Neural progenitor cell (in vitro differentiated cells): Measurements from ENCODE around the gene MYL10. TPM values are rescaled to one million over a fixed set of nuclear protein-coding genes. Genes with fewer than 3 reads are reported as not detected.

Experiments
- DNase-seq: peaks from one replicate; pipeline ENCODE4 v3.0.0-alpha.2; 2016; ENCODE audit warnings: low spot score
- H2AFZ ChIP-seq: fragments of 200-600 bp; sonication (generic); replicated peaks from 2 replicates; pipeline ENCODE4 v1.6.1; 2016; ENCODE audit warnings: antibody characterized with exemption
- H3F3A ChIP-seq: fragments of 200-600 bp; sonication (generic); 2 replicates; pipeline ENCODE4 v1.6.1; 2016; ENCODE audit warnings: antibody characterized with exemption, low read depth
- H3K27ac ChIP-seq: fragments of 200-600 bp; sonication (generic); 2 replicates; pipeline ENCODE4 v1.5.1; 2016; ENCODE audit warnings: mild to moderate bottlenecking
- H3K27me3 ChIP-seq: fragments of 200-600 bp; sonication (generic); 2 replicates; pipeline ENCODE4 v1.6.1; 2016; ENCODE audit warnings: mild to moderate bottlenecking, moderate library complexity
- H3K36me3 ChIP-seq: fragments of 200-600 bp; sonication (generic); 2 replicates; pipeline ENCODE4 v1.5.1; 2016
- H3K4me1 ChIP-seq: fragments of 200-600 bp; sonication (generic); 2 replicates; pipeline ENCODE4 v1.6.1; 2016; ENCODE audit warnings: mixed run types
- H3K4me2 ChIP-seq: fragments of 200-600 bp; sonication (generic); 2 replicates; pipeline ENCODE4 v1.6.1; 2016
- H3K4me3 ChIP-seq: fragments of 200-600 bp; sonication (generic); 2 replicates; pipeline ENCODE4 v1.5.1; 2016
- H3K79me2 ChIP-seq: fragments of 200-600 bp; sonication (generic); 2 replicates; pipeline ENCODE4 v1.6.1; 2016; ENCODE audit warnings: low read depth
- H3K9ac ChIP-seq: fragments of 200-600 bp; sonication (generic); 2 replicates; pipeline ENCODE4 v1.6.1; 2016
- H3K9me3 ChIP-seq: fragments of 200-600 bp; sonication (generic); 2 replicates; pipeline ENCODE4 v1.5.1; 2016; ENCODE audit warnings: low read depth
- H4K20me1 ChIP-seq: fragments of 200-600 bp; sonication (generic); 2 replicates; pipeline ENCODE4 v1.6.1; 2016; ENCODE audit warnings: low read depth
- H3K27ac Mint-ChIP-seq: 3 replicates; pipeline ENCODE4 v1.8.0; 2021; ENCODE audit warnings: mixed read lengths
- H3K27me3 Mint-ChIP-seq: 2 replicates; pipeline ENCODE4 v1.8.0; 2022; ENCODE audit warnings: low read depth, mild to moderate bottlenecking, inconsistent platforms, moderate library complexity, mixed read lengths; ENCODE audit not compliant: insufficient read depth
- H3K36me3 Mint-ChIP-seq: 3 replicates; pipeline ENCODE4 v1.8.0; 2021; ENCODE audit warnings: mixed read lengths
- H3K4me1 Mint-ChIP-seq: 3 replicates; pipeline ENCODE4 v1.8.0; 2021; ENCODE audit warnings: mixed read lengths
- H3K4me3 Mint-ChIP-seq: 3 replicates; pipeline ENCODE4 v1.8.0; 2021; ENCODE audit warnings: mild to moderate bottlenecking, moderate library complexity, mixed read lengths
- H3K9me3 Mint-ChIP-seq: 3 replicates; pipeline ENCODE4 v1.8.0; 2020; ENCODE audit warnings: mixed read lengths
- EZH2 ChIP-seq: fragments of 200-600 bp; sonication (generic); IDR thresholded peaks from 2 replicates; pipeline ENCODE4 v1.6.1; 2017; ENCODE audit warnings: antibody characterized with exemption, mild to moderate bottlenecking, moderate library complexity
- EZH2phosphoT487 ChIP-seq: fragments of 200-600 bp; sonication (generic); IDR thresholded peaks from 2 replicates; pipeline ENCODE4 v1.6.1; 2017; ENCODE audit warnings: antibody characterized with exemption
- total RNA-seq: library from RNA; depleted of rRNA; stranded (reverse); fragments of >200 nt; gene quantifications from 2 replicates; pipeline ENCODE4 v1.2.3, GENCODE V29; 2015; ENCODE audit warnings: low replicate concordance
- TF ChIP-seq, protein P1 (sequence below): fragments of 200-600 bp; sonication (generic); IDR thresholded peaks from 2 replicates; pipeline ENCODE4 v1.5.1; 2017; ENCODE audit warnings: antibody characterized with exemption, mild to moderate bottlenecking

Gene MYL10
- total RNA-seq, 1 donor from 2014 or later: not detected

DNA sequence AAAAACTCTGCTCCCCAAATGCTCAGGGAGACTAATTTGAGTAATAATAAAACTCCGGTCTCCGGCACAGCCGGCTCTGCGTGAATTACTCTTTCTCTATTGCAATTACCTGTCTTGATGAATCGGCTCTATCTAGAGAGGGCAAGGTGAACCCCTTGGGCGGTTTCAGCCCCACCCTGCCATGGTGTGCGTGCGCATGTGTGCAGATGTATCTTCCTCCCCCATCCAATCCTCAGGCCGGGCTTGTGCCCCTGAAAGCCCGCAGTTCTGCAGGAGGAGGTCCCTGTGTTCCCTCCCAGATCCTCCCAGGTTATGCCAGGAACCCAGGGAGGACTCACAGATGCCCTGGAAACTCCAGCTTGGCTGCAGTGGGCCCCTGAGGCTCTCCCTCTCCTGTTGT lies 48.3 kb upstream of the MYL10 start:
- TF ChIP-seq EZH2: no peak
- no peak for TF ChIP-seq EZH2phosphoT487
- TF ChIP-seq, protein P1, sequence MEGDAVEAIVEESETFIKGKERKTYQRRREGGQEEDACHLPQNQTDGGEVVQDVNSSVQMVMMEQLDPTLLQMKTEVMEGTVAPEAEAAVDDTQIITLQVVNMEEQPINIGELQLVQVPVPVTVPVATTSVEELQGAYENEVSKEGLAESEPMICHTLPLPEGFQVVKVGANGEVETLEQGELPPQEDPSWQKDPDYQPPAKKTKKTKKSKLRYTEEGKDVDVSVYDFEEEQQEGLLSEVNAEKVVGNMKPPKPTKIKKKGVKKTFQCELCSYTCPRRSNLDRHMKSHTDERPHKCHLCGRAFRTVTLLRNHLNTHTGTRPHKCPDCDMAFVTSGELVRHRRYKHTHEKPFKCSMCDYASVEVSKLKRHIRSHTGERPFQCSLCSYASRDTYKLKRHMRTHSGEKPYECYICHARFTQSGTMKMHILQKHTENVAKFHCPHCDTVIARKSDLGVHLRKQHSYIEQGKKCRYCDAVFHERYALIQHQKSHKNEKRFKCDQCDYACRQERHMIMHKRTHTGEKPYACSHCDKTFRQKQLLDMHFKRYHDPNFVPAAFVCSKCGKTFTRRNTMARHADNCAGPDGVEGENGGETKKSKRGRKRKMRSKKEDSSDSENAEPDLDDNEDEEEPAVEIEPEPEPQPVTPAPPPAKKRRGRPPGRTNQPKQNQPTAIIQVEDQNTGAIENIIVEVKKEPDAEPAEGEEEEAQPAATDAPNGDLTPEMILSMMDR: no peak
- Histone ChIP-seq H3K9me3 (no peaks in the 10 kb centered on the region), H3K4me3 (no peak overlapping the region), H3K79me2 (no peaks in the 10 kb centered on the region), H2AFZ (no peak overlapping the region), H3K27me3 (no peaks in the 10 kb centered on the region), H4K20me1 (no peaks in the 10 kb centered on the region), H3F3A (peaks cover 8% of the 10 kb centered on the region), H3K9ac (no peak overlapping the region), H3K4me2 (no peak overlapping the region), H3K36me3 (no peaks in the 10 kb centered on the region), H3K4me1 (peaks cover 4% of the 10 kb centered on the region), H3K27ac (no peak overlapping the region)
- Mint-ChIP-seq H3K36me3 (no peaks in the 10 kb centered on the region), H3K4me1 (peaks cover 13% of the 10 kb centered on the region), H3K4me3 (no peak overlapping the region), H3K9me3 (peaks cover 4% of the 10 kb centered on the region), H3K27ac (no peak overlapping the region), H3K27me3 (peaks cover 11% of the 10 kb centered on the region)
- DNase-seq: no peak

DNA sequence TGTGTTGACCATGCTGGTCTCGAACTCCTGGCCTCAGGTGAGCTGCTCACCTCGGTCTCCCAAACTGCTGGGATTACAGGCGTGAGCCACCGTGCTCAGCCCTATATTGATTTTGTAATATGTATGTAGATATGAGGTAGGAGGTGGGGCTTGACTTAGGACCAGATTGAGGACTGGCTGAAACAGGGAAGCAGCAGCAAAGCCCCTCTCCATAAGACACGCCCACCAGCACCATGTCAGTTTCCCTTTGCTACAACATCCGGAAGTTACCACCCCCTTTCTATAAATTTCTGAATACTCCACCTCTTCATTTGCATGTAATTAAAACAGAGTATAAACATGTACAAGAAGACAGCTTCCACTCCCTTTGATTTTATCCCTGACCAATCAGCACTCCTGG lies 47.9 kb upstream of the MYL10 start:
- Histone ChIP-seq H3K4me3 (no peak overlapping the region), H3K36me3 (no peaks in the 10 kb centered on the region), H3K79me2 (no peaks in the 10 kb centered on the region), H3K27ac (no peak overlapping the region), H3K9ac (no peak overlapping the region), H3K27me3 (no peaks in the 10 kb centered on the region), H4K20me1 (no peaks in the 10 kb centered on the region), H2AFZ (no peak overlapping the region), H3K4me2 (no peak overlapping the region), H3K9me3 (no peaks in the 10 kb centered on the region), H3K4me1 (peaks cover 4% of the 10 kb centered on the region), H3F3A (peaks cover 8% of the 10 kb centered on the region)
- peaks cover 16% of the 10 kb centered on the region for H3K4me1 Mint-ChIP-seq
- no peak overlapping the region for H3K27ac Mint-ChIP-seq
- H3K27me3 Mint-ChIP-seq: peaks cover 11% of the 10 kb centered on the region
- H3K4me3 Mint-ChIP-seq: no peak overlapping the region
- DNase-seq: no peak
- H3K9me3 Mint-ChIP-seq: peaks cover 4% of the 10 kb centered on the region
- H3K36me3 Mint-ChIP-seq: no peaks in the 10 kb centered on the region
- no peak for TF ChIP-seq EZH2phosphoT487
- TF ChIP-seq, protein P1: no peak
- no peak for TF ChIP-seq EZH2

DNA sequence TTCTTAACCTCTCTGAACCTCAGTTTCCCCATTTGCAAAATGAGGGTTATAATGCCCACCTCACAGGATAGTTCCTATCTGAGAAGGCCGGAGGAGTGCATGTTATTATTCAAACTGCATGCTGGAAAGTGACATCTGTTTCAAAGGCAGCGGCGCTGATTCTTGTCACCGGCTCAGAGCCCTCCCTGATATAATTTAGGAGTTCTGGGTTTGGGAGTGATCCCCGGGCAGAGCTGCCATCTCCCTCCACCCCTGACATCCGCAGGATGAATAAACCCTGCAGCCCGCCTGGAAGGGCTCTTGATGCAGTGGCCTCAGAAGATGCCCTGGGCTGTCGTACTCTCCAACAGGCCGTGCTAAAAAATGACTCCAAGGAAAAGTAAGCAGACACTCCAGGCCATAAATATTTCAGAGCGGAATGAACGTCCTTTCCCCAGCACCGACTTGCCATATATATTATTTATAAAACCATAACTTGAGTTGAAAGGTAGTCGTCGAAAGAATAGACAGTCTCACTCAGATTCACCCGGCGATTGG lies 47.0 kb upstream of the MYL10 start:
- Histone ChIP-seq H3K4me1 (peaks cover 1% of the 10 kb centered on the region), H2AFZ (no peak overlapping the region), H3K36me3 (no peaks in the 10 kb centered on the region), H3K4me3 (no peak overlapping the region), H3K27ac (no peak overlapping the region), H3F3A (peaks cover under 1% of the 10 kb centered on the region), H3K9ac (no peak overlapping the region), H3K9me3 (no peaks in the 10 kb centered on the region), H3K4me2 (no peak overlapping the region), H3K27me3 (no peaks in the 10 kb centered on the region), H3K79me2 (no peaks in the 10 kb centered on the region), H4K20me1 (no peaks in the 10 kb centered on the region)
- Mint-ChIP-seq H3K4me1 (peaks cover 13% of the 10 kb centered on the region), H3K36me3 (no peaks in the 10 kb centered on the region), H3K27me3 (peaks cover 11% of the 10 kb centered on the region), H3K27ac (no peak overlapping the region), H3K9me3 (peaks cover 4% of the 10 kb centered on the region), H3K4me3 (no peak overlapping the region)
- no peak for DNase-seq
- TF ChIP-seq EZH2: no peak
- TF ChIP-seq, protein P1: no peak
- no peak for TF ChIP-seq EZH2phosphoT487
